ENCODE data around the gene CFTR.

DNA sequence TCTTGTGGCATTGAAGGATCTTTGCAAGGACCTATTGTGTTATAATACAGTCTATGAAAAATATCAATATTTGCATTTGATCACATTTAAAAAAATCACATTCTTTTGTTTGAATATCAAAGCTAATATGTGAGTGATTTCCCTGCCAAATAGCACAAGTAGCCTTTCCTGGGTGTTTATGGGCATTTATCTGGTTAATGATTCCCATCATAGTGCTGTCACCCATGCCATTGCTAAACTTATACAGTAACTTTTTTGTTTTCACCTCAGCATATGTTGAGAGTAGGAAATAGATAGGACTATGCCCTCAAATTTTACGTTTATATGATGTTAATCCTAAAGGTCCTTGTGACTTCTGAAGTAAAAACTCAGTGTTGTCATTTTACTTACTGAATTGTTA lies 136.9 kb downstream of the CFTR start:
- TF ChIP-seq CTCF (optimal IDR thresholded peaks at IDR 0.05 in 1 of 3, IDR thresholded peaks at IDR 0.05 in 1 of 3, conservative IDR thresholded peaks at IDR 0.05 in 1 of 3; ENCODE audit: extremely low read depth in 1 of 3, insufficient read depth in 2 of 3, low read length in 3 of 3): no peak
- TF ChIP-seq EZH2 (IDR thresholded peaks at IDR 0.05; ENCODE audit: low read length): no peak

Data from keratinocyte (primary cell).